ENCODE measurements around the gene ASB11.
"Not testable (repeated sequence)": the region's sequence is repeated elsewhere in the genome, so short reads cannot be mapped to it uniquely, and the experiment has no call there.

The ASB11 gene

GRCh38 chrX:15315509-15315908 is at the start of gene ASB11:
TSS of gene ASB11 (minus strand) at chrX:15315640. CDS start at chrX:15315605, 35 bp downstream.
- DNase-seq = no peak

- DNase-seq = no peak
These were observed 44.3 kb upstream of the ASB11 start for GRCh38 chrX:15359701-15360100.

DNA sequence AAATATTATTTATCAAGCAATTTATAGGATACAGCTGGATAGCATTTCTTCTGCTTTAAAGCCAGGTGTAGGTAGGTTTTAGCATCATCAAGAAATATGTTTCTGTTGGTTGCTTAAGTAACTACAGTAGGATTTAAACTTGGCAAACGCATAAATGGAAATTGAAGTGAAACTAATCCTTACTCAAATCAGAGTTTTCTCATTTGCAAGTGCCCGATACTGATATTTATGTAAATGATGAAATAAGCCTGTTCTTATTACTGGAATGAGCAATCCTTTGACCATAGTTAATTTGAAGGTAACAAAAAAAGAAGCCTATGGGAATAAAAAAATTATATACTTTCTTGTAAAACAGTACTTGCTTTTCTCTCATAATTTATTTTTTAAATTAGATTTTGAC is 43.1 kb upstream of the ASB11 start:
- DNase-seq = no peak

DNA sequence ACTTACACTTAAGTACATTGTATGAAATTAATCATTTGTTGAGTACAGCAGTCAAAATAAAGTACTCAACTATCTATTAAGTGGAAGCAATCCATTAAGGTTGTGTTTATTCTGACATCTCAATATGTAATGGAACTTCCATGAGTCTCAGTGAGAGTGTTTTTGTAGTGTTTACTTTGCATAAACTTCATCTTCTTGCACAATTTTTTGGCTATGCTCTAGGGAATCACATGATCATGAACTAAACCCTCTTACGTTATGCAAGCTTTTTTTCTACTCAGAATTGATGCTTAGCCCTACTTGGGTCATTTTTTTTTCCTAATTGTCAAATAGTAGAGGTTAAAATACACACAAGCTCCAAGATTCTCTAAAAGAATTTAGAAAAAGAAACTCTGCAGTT is 41.0 kb upstream of the ASB11 start:
- DNase-seq = no peak

DNA sequence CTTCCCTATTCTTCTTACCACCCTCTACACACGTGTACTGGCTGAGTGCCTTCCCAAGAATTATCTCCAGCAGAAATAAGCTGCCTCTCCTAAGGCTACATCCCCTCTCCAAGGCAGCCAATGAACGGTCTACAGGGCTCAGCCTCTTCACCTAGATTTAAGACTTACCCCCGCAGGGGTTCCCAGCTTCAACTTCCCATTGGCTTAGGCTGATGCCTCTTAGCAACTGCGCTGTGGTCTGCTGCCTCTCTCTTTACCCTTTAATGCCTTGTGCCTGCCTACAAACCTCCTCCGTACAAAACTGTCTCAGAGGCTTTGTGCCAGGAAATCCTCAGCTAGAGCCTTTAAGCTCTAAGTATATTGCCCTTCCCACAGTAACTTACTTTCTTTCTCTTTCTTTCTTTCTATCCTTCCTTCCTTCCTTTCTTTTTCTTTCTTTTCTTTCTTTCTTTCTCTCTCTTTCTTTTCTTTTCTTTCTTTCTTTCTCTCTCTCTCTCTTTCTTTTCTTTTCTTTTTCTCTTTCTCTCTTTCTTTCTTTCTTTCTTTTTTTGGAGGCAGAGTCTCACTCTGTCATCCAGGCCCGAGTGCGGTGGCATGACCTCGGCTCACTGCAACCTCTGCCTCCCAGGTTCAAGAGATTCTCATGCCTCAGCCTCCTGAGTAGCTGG is 35.0 kb upstream of the ASB11 start:
- DNase-seq = no peak

DNA sequence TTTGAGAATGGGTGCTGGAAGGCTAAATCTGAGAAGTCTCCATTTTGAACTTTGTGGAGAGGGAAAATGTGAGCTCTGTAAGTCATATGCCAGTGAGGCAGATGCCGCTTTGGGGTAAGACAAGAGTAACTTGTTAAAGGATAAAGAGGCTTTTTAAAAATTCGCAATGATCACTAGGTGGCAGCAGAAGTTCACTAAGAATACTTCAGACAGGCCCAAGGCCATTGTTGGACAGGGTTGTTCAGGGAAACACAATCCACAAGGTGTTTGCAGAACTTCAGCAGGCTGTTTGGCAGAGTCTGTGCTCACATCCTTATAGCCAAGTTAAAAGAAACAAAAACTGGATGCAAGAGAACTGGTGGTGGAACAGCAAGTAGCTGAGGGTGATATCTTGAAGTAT is 33.6 kb upstream of the ASB11 start:
- peak; percentile 67 for DNase-seq

DNA sequence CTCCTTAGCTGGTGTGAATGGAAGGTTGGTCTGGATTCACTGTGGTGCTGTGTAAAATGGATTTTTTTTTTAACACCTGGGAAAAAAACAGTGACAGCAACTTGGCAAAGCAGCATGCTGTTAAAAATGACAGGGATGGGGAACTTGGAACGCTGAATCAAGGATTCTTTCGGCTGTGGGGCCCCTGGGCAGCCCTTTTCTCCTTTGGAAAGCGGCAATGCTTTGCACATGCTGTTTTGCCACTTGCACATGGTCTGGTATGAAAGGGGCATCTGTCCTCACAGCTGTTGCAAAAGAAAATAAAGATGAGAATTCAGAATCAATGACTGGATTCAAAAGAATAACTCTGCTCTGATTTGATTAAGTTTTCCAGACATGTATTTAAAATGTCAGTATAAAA is 30.5 kb upstream of the ASB11 start:
- no peak for DNase-seq

GRCh38 chrX:15344106-15344505 is 28.7 kb upstream of the ASB11 start:
- DNase-seq = no peak

DNA sequence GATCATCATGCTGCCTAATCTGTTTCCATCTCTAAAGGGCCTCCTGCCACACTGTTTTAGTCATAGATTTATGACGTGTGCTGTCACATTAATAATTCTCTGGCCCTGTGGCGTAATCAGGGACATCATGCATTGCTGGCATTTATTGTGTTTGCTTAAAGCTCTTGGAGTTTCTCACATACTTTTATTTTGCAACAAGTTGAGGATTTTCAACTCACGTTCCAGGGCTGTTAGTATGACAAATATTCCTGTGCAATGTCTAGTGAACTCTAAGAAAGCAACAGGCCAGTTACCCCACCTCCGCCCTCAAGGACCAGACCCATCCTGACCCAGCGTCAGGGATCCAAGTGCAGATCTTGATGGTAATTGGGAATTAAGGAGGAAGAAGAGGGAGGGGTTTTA is 27.6 kb upstream of the ASB11 start:
- no peak for DNase-seq

DNA sequence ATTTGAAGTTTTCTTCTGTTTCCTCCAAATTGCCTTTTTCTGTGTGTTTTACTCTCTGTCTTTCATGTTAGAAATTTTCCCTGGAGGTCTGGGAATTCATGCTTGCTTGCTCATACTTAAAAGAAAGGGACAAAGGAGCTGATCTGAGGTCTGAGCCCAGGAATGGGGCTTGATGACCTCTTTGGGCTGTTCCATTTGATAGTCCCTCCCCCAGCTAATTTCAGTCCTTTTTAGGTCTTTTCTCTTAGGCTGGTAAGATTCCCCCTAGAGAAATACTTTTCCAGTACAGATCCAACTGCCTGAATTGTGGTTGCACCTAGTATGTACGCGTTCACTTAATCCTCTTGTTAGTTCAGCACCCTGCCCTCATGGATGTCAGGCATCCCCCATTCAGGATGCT is 25.4 kb upstream of the ASB11 start:
- DNase-seq = no peak

GRCh38 chrX:15336023-15336413 is 20.6 kb upstream of the ASB11 start:
- peak; percentile 58 for DNase-seq

GRCh38 chrX:15335135-15336022 is 19.9 kb upstream of the ASB11 start, which contains the start of gene PIGA:
TSS of gene PIGA (minus strand) at chrX:15335523. CDS start at chrX:15331930, 3,593 bp downstream.
- peak; percentile 98 for DNase-seq

GRCh38 chrX:15334561-15334960 is 19.1 kb upstream of the ASB11 start:
- DNase-seq = no peak

DNA sequence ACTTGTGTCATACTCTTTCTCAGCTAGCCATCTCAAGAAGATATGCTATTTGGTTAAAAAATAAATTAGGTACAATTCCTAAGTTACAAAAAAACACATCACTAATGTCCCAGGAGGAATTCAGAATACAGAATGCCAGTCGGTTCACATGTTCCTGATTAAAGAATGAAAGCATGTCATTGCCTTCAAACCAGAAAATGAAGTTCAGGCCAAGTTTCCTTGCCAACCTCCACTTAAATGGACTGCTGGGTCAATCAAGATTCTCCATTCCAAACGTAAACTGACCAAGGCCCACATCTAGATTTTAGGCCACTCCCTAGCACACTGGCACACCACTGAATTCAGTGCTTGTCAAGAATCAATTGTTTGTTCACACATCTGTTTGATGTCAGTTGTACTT is 13.4 kb upstream of the ASB11 start:
- DNase-seq = no peak

- no peak for DNase-seq
These were observed 12.7 kb upstream of the ASB11 start for GRCh38 chrX:15328131-15328530.

DNA sequence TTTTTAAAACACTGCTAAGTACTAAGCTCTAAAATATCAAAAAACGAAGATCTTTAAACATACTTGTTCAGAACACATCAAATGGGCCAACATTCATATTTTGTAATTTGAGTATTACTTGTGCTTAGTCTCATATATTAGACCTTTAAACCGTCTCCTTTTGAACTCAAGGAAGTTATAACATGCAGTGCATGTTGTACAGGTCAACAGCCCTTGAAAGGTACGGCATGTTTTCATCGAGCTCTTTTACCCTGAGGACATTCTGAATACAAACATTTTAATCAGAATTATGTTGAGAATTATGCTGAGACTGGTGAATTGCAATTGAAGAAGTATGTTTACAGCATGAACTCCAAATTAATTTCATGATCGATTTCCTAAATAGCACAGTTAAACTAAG is 7.0 kb upstream of the ASB11 start:
- DNase-seq = no peak

DNA sequence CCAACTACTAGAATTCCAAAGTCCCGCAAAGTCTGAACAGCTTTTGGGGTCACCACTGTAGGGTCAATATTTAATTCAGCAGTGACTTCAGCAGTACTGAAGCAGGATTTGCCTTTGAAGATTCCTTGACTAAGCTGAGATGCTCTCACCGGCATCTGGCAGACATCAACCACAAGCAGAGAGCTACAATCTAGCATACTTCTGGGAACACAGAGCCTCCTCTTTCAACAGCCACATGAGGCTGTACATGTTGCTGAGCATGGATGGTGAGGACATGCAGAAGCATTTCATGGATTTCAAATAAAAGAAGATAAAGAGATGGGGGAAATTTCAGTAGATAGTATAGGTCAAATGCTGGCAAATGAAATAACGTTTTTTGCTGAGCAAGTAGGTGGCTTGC is 6.6 kb upstream of the ASB11 start:
- DNase-seq = no peak

- DNase-seq = no peak
These were observed 6.0 kb upstream of the ASB11 start for GRCh38 chrX:15321447-15321846.

GRCh38 chrX:15320297-15320696 is 4.9 kb upstream of the ASB11 start:
- DNase-seq = no peak

DNA sequence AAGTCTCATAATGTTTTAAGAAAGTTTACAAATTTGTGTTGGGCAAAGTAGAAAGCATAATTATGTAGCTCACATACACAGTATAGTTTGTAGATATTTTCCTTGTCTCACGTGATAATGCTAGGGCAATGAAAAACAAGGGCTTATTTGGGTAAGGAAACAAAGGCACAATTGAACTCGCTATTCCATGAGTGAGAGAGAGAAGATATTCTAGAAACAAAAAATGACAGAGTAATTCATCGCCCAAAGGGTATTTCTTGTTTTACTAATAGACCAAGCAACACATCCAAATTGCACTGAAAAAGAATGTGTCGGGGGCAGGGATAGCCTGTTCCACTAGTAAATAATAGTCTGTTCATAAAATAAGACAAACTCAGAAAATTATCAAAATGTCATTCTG is 3.6 kb upstream of the ASB11 start:
- no peak for DNase-seq

DNA sequence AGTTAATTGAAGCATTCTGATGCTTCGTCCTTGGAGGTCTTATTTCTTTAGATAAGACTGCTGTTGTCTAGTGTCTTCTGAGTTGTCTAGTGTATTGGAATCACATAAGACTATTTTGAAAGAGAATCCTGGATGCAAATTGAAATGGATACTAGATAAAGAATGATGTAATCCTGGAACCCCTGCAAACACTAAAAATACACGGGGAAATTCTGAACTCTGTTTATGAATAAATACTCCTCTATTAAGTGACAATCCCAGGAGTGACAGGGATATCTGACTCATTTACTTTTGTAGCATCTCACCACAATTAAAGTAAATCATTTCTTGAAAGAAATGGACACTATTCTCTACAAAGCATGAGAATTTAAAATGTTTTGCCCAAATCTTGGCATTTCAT is 968 bp downstream of the ASB11 start:
- no peak for DNase-seq

DNA sequence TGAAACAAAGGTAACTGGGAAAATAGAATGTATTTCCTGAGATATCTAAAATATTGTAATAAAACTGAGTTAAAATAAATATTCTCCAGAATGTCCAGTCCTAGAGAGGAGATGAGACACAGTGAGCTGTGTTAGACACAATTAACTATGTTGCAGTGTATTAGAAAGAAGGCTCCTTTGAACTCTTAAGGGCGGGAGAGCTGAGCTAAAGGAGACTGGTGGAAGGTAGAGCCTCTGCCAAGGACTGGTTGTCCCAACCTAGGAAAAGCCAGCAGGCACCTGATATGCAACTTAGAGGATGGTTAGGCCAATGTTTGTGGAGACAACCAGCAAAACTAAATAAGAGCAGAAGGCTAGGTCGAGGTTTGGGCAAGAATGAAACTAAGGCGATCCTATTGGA is 4.3 kb downstream of the ASB11 start:
- no peak for DNase-seq

GRCh38 chrX:15310117-15310516 is 5.3 kb downstream of the ASB11 start:
- no peak for DNase-seq

- DNase-seq = not testable (repeated sequence)
These were observed 9.5 kb downstream of the ASB11 start for GRCh38 chrX:15305899-15306298.
